Jurkat, Clone E6-1 (cell line): Measurements from ENCODE around the gene ATP10D. TPM values are rescaled to one million over a fixed set of nuclear protein-coding genes. Genes with fewer than 3 reads are reported as not detected.

ENCODE experiments used
- DNase-seq: peaks from one replicate; pipeline ENCODE4 v3.0.0-alpha.2; 2011; ENCODE audit warnings: low read depth, low spot score
- H3K4me3 ChIP-seq: 2 replicates; pipeline ENCODE4 v1.5.1; 2011; ENCODE audit warnings: mild to moderate bottlenecking, low read length, control low read depth, moderate library complexity
- polyA plus RNA-seq: library from polyadenylated mRNA; unstranded; fragments of >200 nt; gene quantifications from one replicate; pipeline ENCODE4 v1.2.1, GENCODE V29; 2012; ENCODE audit warnings: missing spikeins; ENCODE audit not compliant: insufficient read length, insufficient read depth

Gene ATP10D
- 3.2 TPM for polyA plus RNA-seq

GRCh38 chr4:47485047-47485692 is at the start of gene ATP10D:
Gene ATP10D, plus strand, starts transcription at chr4:47485275. Its CDS starts 27,266 bp downstream, at chr4:47512541.
- DNase-seq = no peak
- H3K4me3 ChIP-seq = peak within 1 kb of the TSS; percentile 53

GRCh38 chr4:47442980-47443379 is 42.1 kb upstream of the ATP10D start:
- no peak for DNase-seq
- H3K4me3 ChIP-seq = no peak overlapping the region

DNA sequence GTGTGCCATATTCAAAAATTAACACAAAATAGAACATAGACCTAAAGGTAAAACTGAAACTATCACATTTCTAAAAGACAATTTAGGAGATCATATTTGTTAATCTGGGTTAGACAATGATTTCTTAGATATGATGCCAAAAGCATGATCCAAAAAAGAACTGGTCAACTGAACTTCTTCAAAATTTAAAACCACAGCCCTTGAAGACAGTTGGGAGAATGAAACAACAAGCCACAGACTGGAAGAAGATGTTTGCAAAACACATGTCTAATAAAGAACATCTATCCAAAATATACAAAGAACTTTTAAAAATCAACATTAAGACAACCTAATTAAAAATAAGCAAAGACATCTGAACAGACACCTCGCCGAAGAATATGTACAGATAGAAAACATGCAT is 41.0 kb upstream of the ATP10D start:
- no peak for DNase-seq
- H3K4me3 ChIP-seq = no peak overlapping the region

- H3K4me3 ChIP-seq = no peak overlapping the region
- DNase-seq = no peak
Measured at GRCh38 chr4:47451657-47452056, 33.4 kb upstream of the ATP10D start.

DNA sequence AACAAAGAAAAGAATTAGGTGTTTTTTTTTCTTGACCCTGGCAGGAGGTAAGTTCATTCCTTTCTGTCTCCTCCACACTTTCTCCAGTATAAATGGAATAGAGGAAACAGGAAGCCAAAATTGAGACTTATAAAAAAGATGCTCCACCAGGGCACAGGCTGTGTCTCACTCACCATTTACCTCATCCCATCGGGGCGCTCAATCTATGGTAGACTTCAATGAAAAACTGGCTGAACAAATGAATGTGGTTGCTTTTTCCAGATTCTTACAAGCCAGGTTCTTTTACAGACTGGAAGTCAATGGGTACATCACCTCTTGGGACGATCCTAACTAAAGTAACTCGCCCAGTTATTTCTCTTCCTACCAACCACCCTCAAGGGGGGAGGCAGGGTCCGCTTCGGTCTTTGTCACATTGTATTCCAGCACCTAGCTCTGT is 22.3 kb upstream of the ATP10D start:
- DNase-seq = no peak
- peak overlapping the region; percentile 87 for H3K4me3 ChIP-seq

GRCh38 chr4:47463235-47463956 is 21.7 kb upstream of the ATP10D start, which contains the start of gene COMMD8:
Gene COMMD8, minus strand, starts transcription at chr4:47463702. Its CDS starts 51 bp downstream, at chr4:47463651.
- peak; percentile 95 for DNase-seq

DNA sequence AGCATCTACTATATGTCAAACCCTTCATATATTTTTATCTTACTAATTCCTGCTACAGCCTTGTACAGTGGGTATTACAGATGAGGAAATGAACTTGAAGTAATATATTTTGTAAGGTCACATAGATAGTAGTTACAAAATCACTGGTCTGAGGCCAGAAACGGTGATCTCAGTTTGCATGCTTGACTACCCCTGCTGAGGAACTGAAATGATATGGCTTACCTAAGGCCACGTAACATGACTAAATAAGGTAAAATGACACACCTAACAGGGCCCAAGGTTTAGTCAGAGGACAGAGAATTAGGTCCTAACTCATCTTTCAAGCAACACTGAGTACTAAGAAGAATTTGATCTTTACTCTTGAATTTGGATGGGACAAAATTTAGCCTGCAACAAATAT is 20.1 kb upstream of the ATP10D start:
- no peak overlapping the region for H3K4me3 ChIP-seq
- DNase-seq = no peak

More at GRCh38 chr4:47463235-47463956, 21.7 kb upstream of the ATP10D start, which contains the start of gene COMMD8:
- H3K4me3 ChIP-seq = peak within 1 kb of the TSS; percentile 87

GRCh38 chr4:47466056-47466785 is 18.9 kb upstream of the ATP10D start:
- H3K4me3 ChIP-seq = no peak overlapping the region
- DNase-seq = no peak

DNA sequence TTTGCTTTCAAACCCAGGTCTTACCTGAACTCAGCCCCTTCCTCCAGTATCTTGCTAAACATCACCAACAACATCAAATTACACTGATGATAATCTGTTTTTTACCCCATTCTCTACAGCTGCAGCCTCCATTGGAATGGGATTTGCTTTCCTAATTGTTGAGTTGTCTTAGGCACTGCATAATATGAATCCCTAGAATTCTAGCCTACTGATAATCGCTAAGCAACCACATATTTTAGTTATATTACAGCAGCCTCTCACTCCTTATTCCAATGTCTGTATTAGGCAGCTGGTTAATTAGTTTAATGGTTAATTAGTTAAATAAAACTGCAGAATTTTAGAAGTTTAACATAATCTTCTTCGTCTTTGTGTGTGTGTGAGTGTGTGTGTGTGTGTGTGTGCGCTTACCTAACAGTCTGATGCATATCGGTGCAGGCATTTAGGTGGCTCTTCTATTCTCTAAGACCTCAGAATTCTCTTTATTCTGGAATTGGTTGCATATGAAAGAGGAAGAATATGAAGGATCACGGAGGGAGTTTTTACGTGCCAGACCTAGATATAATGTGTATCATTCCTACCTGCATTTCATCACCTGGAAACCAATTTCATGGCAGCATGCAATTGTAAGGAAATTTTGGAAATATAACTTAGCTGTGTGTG is 16.2 kb upstream of the ATP10D start:
- no peak for DNase-seq
- no peak overlapping the region for H3K4me3 ChIP-seq

DNA sequence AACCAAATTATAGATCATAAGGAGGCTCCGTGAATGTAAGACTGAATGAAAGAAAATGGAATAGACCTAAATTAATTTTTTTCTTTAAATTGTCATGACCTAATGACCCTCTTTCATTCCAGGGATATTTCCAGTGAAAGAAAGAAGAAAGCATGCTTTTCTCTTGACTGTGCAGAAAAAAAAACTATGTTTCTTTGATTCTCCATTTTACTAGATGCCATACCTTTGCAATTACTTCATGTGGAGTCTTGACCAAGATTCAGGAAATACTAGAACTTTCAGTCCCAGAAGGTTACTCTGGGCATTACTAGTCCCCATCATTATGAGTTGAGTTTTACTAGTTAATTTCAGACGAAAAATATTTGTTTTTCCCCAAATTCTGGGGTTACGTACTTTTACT is 15.1 kb upstream of the ATP10D start:
- no peak overlapping the region for H3K4me3 ChIP-seq
- DNase-seq = no peak

GRCh38 chr4:47471064-47471463 is 14.0 kb upstream of the ATP10D start:
- no peak for DNase-seq
- no peak overlapping the region for H3K4me3 ChIP-seq

DNA sequence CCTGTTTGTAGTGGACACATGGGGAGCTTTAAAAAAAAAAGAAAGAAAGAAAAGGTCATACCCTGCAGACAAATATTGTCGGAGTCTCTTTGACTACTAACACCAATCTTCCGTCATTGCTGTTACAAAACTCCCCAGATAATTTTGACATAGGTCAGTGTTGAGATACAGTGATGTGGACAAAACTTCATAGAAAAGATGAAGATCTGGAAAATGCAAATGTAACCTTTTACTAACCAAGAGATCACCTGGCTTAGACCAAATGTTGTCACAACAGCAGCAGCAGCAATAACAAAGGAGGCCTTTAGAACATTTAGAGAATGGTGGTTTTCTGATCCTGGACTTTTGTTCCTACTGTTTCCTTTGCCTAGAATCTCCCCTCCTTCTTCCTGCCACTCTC is 13.5 kb upstream of the ATP10D start:
- no peak overlapping the region for H3K4me3 ChIP-seq
- no peak for DNase-seq

DNA sequence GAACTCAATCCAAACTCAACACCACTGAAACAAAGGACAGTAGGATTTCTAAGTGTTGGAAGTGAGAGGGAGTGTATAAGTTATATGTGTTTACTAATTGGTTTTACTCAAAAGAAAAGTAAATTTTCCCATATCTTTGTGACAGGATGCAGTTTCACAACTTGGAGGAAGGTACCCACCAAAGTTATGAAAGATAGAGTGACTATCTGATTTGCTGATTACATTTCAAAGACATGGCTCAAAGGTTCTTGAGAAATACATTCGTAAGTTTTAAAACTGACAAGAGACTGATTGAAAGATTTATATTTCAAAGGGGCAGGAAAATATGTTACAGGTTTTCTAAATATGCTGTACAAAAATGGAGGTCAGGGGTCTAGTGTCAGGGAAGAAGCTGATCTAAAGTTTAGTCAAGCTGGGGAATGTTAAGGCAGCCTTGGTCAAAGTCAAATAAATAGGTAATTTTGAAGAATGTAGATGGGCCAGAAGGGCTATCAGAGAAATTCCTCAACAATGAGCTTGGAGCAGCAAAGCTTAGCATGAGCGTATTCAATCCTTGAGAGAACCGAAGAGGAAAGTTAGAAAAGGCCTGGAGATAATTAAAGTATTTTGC is 11.8 kb upstream of the ATP10D start:
- DNase-seq = no peak
- no peak overlapping the region for H3K4me3 ChIP-seq

DNA sequence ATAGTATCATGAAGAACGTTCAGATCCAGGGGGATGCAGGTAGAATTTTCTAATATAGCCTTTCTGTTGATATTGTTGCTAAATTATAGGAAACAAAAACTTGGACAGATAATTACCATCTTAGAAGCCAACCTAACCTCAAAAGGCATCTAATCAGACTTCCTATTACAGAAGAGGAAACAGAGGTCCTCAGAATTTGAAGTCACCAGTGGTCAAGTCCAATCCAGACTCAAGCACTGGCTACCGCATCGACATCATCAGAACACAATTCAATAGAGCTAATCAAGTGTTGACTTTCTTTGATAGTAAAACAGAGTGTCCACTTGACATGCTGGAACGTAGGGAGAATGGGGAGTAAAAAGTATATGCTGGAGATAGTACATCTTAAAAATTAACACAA is 10.3 kb upstream of the ATP10D start:
- no peak overlapping the region for H3K4me3 ChIP-seq
- DNase-seq = no peak

- H3K4me3 ChIP-seq = no peak overlapping the region
- no peak for DNase-seq
Measured at GRCh38 chr4:47475411-47475810, 9.7 kb upstream of the ATP10D start.

DNA sequence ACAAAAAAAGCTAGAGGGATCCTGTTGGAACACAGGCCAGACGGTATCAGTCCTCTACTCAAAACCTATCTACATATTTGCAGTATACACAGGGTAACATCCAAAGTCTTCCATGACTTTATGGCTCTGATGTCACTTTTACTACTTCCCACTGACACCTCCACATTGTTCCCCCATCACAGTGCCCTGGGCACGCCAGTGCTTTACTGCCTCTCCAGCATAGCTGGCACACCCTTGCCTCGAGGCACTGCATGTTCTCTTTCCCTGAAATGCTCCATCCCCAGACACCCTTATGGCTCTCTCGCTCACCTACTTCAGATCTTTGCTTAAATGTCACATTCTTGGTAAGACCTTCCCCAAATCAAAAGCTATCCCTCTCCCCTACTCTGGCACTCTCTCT is 6.3 kb upstream of the ATP10D start:
- no peak overlapping the region for H3K4me3 ChIP-seq
- DNase-seq = no peak

DNA sequence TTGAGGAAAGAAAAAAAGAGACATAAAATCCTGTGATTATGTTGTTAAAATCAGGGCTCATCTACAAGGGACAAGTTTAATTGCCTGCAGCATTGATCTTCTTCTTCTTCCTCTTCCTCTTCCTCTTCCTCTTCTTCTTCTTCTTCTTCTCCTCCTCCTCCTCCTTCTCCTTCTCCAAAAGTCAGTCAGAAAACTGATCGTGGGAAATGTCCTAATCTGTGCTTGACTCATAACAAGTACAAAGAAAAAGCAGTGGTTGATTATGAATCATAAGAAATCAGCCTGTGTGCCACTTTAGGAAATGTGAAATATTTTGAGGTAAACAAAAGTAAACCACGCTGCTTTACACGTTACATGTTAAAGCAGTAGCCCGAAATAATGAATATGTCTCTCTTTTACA is 2.7 kb upstream of the ATP10D start:
- no peak overlapping the region for H3K4me3 ChIP-seq
- DNase-seq = no peak

DNA sequence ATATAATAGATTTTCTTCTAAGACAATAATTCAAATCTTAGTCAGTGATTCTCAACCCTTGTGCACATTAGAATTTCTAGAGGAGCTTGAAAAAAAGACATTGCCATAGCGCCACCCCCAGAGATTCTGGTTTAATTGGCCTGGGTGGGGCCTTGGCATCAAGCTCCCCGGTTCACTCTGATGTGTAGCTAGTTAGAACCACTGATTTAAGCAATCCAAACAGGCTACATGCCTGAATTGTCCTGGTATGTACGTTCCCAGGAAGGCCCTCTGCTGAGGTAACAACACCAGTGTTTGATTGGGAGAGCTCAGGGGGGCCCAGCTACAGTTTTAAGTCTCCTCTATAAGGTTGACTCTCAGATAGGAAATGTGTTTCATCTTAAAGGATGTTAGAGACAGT is 1.3 kb upstream of the ATP10D start:
- no peak overlapping the region for H3K4me3 ChIP-seq
- DNase-seq = no peak

- no peak overlapping the region for H3K4me3 ChIP-seq
- no peak for DNase-seq
Measured at GRCh38 chr4:47484168-47484567, 907 bp upstream of the ATP10D start.
